IMR-90 (cell line): ENCODE data around the gene OR2C1. TPM values are rescaled to one million over a fixed set of nuclear protein-coding genes. Genes with fewer than 3 reads are reported as not detected.

Experiments used
- ATAC-seq: fragments of 200-7000 bp; cut with Tn5 transposase; 2 replicates; pipeline ENCODE4 v1.9.1; 2020; ENCODE audit warnings: low read depth, mild to moderate bottlenecking, moderate library complexity
- BruUV-seq: library from RNA; stranded (reverse); fragments of 400-500 nt; replicated peaks from 2 replicates; lab custom pipeline; 2021; lab: Mats Ljungman, UMichigan
- CTCF ChIA-PET: fragments of 300-600 bp; formaldehyde crosslinking; extraction: SDS; loops from one replicate; lab custom pipeline; 2021; ENCODE audit warnings: antibody characterized with exemption; lab: Yijun Ruan, JAX
- POLR2A ChIA-PET: fragments of 300-600 bp; sonication (Branson Sonifier 250); formaldehyde crosslinking; loops from one replicate; lab custom pipeline; 2022; ENCODE audit warnings: antibody characterized with exemption; ENCODE audit not compliant: unreplicated experiment; lab: Charles Lee
- DNase-seq: peaks from one replicate; pipeline ENCODE4 v3.0.0; 2013
- H2AFZ ChIP-seq: replicated peaks from 2 replicates; pipeline ENCODE3; 2013; ENCODE audit warnings: low read length, mild to moderate bottlenecking; ENCODE audit not compliant: poor library complexity
- H2AK5ac ChIP-seq: 2 replicates; pipeline ENCODE4 v1.6.1; 2013; ENCODE audit warnings: low read depth, low read length, inconsistent platforms
- H2AK9ac ChIP-seq: replicated peaks from 2 replicates; pipeline ENCODE3; 2013; ENCODE audit warnings: mild to moderate bottlenecking, low read depth, low read length, moderate library complexity; ENCODE audit not compliant: poor library complexity
- H2BK120ac ChIP-seq: 2 replicates; pipeline ENCODE4 v1.6.1; 2013; ENCODE audit warnings: low read depth, low read length, inconsistent platforms
- H2BK15ac ChIP-seq: 3 replicates; pipeline ENCODE4 v1.6.1; 2013; ENCODE audit warnings: low read depth, low read length, inconsistent platforms
- H2BK20ac ChIP-seq: 2 replicates; pipeline ENCODE4 v1.6.1; 2013; ENCODE audit warnings: low read depth, mild to moderate bottlenecking, inconsistent platforms, low read length, moderate library complexity
- H2BK5ac ChIP-seq: 2 replicates; pipeline ENCODE4 v1.6.1; 2013; ENCODE audit warnings: mild to moderate bottlenecking, low read depth, low read length, inconsistent platforms; ENCODE audit not compliant: poor library complexity, severe bottlenecking
- H3K14ac ChIP-seq: replicated peaks from 2 replicates; pipeline ENCODE4 v1.6.1; 2013; ENCODE audit warnings: low read depth, low read length, inconsistent platforms
- H3K18ac ChIP-seq: 2 replicates; pipeline ENCODE4 v1.6.1; 2013; ENCODE audit warnings: low read depth, low read length, control low read depth
- H3K23ac ChIP-seq: 2 replicates; pipeline ENCODE4 v1.6.1; 2013; ENCODE audit warnings: low read depth, low read length, inconsistent platforms
- H3K27ac ChIP-seq: 2 replicates; pipeline ENCODE4 v1.5.1; 2013; ENCODE audit warnings: mild to moderate bottlenecking, control low read depth, low read length; ENCODE audit not compliant: insufficient read depth
- H3K27me3 ChIP-seq: 2 replicates; pipeline ENCODE4 v1.6.1; 2013; ENCODE audit warnings: low read length; ENCODE audit not compliant: control insufficient read depth, insufficient read depth
- H3K36me3 ChIP-seq: 2 replicates; pipeline ENCODE4 v1.6.1; 2013; ENCODE audit warnings: low read length, mixed read lengths; ENCODE audit not compliant: control insufficient read depth, insufficient read depth
- H3K4ac ChIP-seq: 2 replicates; pipeline ENCODE4 v1.6.1; 2013; ENCODE audit warnings: low read depth, low read length, inconsistent platforms
- H3K4me1 ChIP-seq: 2 replicates; pipeline ENCODE4 v1.6.1; 2013; ENCODE audit warnings: low read length, mixed read lengths; ENCODE audit not compliant: control insufficient read depth, insufficient read depth
- H3K4me2 ChIP-seq: 2 replicates; pipeline ENCODE4 v1.6.1; 2013; ENCODE audit warnings: low read depth, mild to moderate bottlenecking, control low read depth, low read length, moderate library complexity
- H3K4me3 ChIP-seq: 2 replicates; pipeline ENCODE4 v1.5.1; 2013; ENCODE audit warnings: low read depth, mild to moderate bottlenecking, control low read depth, low read length, moderate library complexity; ENCODE audit not compliant: insufficient read depth
- H3K56ac ChIP-seq: 2 replicates; pipeline ENCODE4 v1.6.1; 2013; ENCODE audit warnings: low read length, inconsistent platforms; ENCODE audit not compliant: insufficient read depth; ENCODE audit errors: extremely low read depth
- H3K79me1 ChIP-seq, 2 experiments: 2 replicates each; pipeline ENCODE4 v1.6.1; 2013; ENCODE audit warnings: low read length in 2 of 2, inconsistent platforms in 1 of 2, low read depth in 1 of 2
- H3K9ac ChIP-seq: 2 replicates; pipeline ENCODE4 v1.6.1; 2013; ENCODE audit warnings: low read depth, low read length, control low read depth
- H3K9me1 ChIP-seq: 2 replicates; pipeline ENCODE4 v1.6.1; 2013; ENCODE audit warnings: low read length, inconsistent platforms; ENCODE audit not compliant: insufficient read depth
- H3K9me3 ChIP-seq: 2 replicates; pipeline ENCODE4 v1.6.1; 2013; ENCODE audit warnings: low read length; ENCODE audit not compliant: control insufficient read depth, insufficient read depth
- H4K20me1 ChIP-seq: 2 replicates; pipeline ENCODE4 v1.6.1; 2013; ENCODE audit warnings: low read length, inconsistent platforms; ENCODE audit not compliant: insufficient read depth
- H4K5ac ChIP-seq: 2 replicates; pipeline ENCODE4 v1.6.1; 2013; ENCODE audit warnings: mild to moderate bottlenecking, low read depth, low read length, control low read depth
- H4K8ac ChIP-seq, 2 experiments: 2 replicates each; pipeline ENCODE4 v1.6.1; 2013; ENCODE audit warnings: low read depth in 2 of 2, low read length in 2 of 2, control low read depth in 1 of 2, inconsistent platforms in 1 of 2
- H4K91ac ChIP-seq: 2 replicates; pipeline ENCODE4 v1.6.1; 2013; ENCODE audit warnings: low read depth, low read length, inconsistent platforms; ENCODE audit not compliant: insufficient read depth
- BHLHE40 ChIP-seq: fragments of 150-350 bp; IDR thresholded peaks from 2 replicates; pipeline ENCODE4 v1.6.1; 2016; ENCODE audit warnings: mild to moderate bottlenecking, low read depth, low read length
- CEBPB ChIP-seq: IDR thresholded peaks from 2 replicates; pipeline ENCODE4 v1.6.1; 2012; ENCODE audit warnings: low read depth, low read length, improper control_type of control experiment
- MXI1 ChIP-seq: IDR thresholded peaks from 2 replicates; pipeline ENCODE4 v1.6.1; 2012; ENCODE audit warnings: low read depth, mild to moderate bottlenecking, low read length, moderate library complexity, borderline replicate concordance
- POLR2A ChIP-seq: IDR thresholded peaks from 2 replicates; pipeline ENCODE4 v1.6.1; 2012; ENCODE audit warnings: mild to moderate bottlenecking, low read depth, low read length
- WGBS, 2 experiments: methylation state at CpG; one replicate each; pipeline versions ENCODE4 v1.1.5 to v1.1.7; 2013; ENCODE audit warnings: missing lambda C conversion rate in 2 of 2; ENCODE audit not compliant: insufficient read length in 1 of 2; ENCODE audit errors: extremely low coverage in 2 of 2; 5-methylcytosine and 5-hydroxymethylcytosine counted together
- dilution Hi-C: fragments of 300-500 bp; cut with HindIII; formaldehyde crosslinking; loops from one replicate; pipeline ENCODE4 v1.14.3; 2018; ENCODE audit warnings: low sequenced_read_pairs; ENCODE audit not compliant: unreplicated experiment
- in situ Hi-C: fragments of 300-500 bp; cut with MboI; formaldehyde crosslinking; loops from 3 replicates; pipeline ENCODE4 v1.14.3; 2019; ENCODE audit warnings: low sequenced_read_pairs, inconsistent platforms, mixed read lengths
- intact Hi-C: fragments of 100-400 bp; cut with micrococcal nuclease; formaldehyde crosslinking; loops from 2 replicates; pipeline ENCODE4 v1.10.0; 2022
- polyA plus RNA-seq, 3 experiments: library from polyadenylated mRNA; depleted of rRNA; stranded (reverse); fragments of >200 nt; gene quantifications; 2 replicates each; pipeline ENCODE4 v1.2.3, GENCODE V29; 2012; ENCODE audit warnings: low replicate concordance in 1 of 3
- total RNA-seq: library from RNA; depleted of rRNA; stranded (reverse); fragments of >200 nt; gene quantifications from 2 replicates; pipeline ENCODE4 v1.2.3, GENCODE V29; 2012

OR2C1 gene
- total and polyA plus RNA-seq, 2 of the 4 experiments (the other 2 are of a cell fraction): under 0.01 to 0.05 TPM

DNA sequence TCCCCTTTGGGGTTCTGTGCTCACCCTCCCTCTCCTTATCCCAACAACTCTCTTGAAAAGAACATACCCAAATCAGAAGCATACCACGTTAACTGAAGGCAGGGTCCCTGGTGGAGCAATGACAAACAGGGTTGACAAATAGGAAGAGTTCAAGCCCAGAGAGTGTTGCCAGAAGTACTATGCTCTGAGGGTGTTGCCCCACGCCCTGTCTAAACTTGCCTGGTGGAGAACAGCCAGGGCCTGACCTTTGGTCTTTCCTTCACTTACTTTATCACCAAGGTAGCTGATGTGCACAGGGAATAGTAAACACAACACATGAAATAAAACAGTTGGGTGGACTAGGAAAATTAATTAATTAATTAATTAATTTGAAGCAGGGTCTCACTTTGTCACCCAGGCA, 27.0 kb upstream of the OR2C1 start:
- Histone ChIP-seq H3K14ac (no peak overlapping the region), H2AFZ (no peak overlapping the region), H3K56ac (no peak overlapping the region), H3K18ac (no peak overlapping the region), H4K91ac (no peak overlapping the region), H3K4ac (no peak overlapping the region), H4K5ac (no peak overlapping the region), H3K27ac (no peak overlapping the region), H3K4me1 (no peaks in the 10 kb centered on the region), H4K20me1 (no peaks in the 10 kb centered on the region), H2BK5ac (no peak overlapping the region), H3K4me2 (no peak overlapping the region), H3K9me3 (peaks cover 5% of the 10 kb centered on the region), H4K8ac (no peak overlapping the region), H3K4me3 (no peak overlapping the region), H3K27me3 (no peaks in the 10 kb centered on the region), H3K23ac (no peak overlapping the region), H2BK20ac (no peak overlapping the region), H3K36me3 (no peaks in the 10 kb centered on the region), H2AK9ac (no peak overlapping the region), H2BK15ac (no peak overlapping the region), H3K79me1 (no peaks in the 10 kb centered on the region), H2BK120ac (no peak overlapping the region), H3K9ac (no peak overlapping the region), H2AK5ac (no peak overlapping the region), H3K9me1 (no peaks in the 10 kb centered on the region)
- ATAC-seq (no peak), DNase-seq (no peak)
- ChIA-PET POLR2A (no interaction called here), CTCF (no interaction called here)
- in situ Hi-C loops: no loop called here
- TF ChIP-seq MXI1 (no peak), BHLHE40 (no peak), CEBPB (no peak), POLR2A (no peak)
- dilution Hi-C loops: no loop called here
- BruUV-seq: no TSS peak
- intact Hi-C loops: no loop called here
- WGBS, 2 experiments: no CpG with 5 or more reads among the region's 2 CpGs
